CD4-positive, alpha-beta memory T cell (primary cell): ENCODE results near the gene DNAJC4. TPM values are rescaled to one million over a fixed set of nuclear protein-coding genes. Genes with fewer than 3 reads are reported as not detected.
A peak's percentile ranks its signal among the peaks of the same experiment; 100 is the strongest.

Source experiments
- CTCF ChIA-PET: fragments of 350-600 bp; sonication (Branson Sonifier 250); formaldehyde crosslinking; loops from one replicate; lab custom pipeline; 2021; ENCODE audit warnings: inconsistent platforms; ENCODE audit not compliant: partially characterized antibody; lab: Charles Lee
- POLR2A ChIA-PET: fragments of 350-600 bp; sonication (Branson Sonifier 250); formaldehyde crosslinking; loops from one replicate; lab custom pipeline; 2021; ENCODE audit not compliant: partially characterized antibody; lab: Charles Lee
- DNase-seq, 5 donors: peaks; one replicate each; pipeline versions ENCODE4 v3.0.0 to v3.0.0-alpha.2; 2020 to 2022; ENCODE audit warnings: mixed read lengths in 1 of 5
- H3K27ac ChIP-seq: one replicate; pipeline ENCODE4 v1.7.0; 2013; ENCODE audit warnings: low read depth, low read length
- H3K27me3 ChIP-seq: 2 replicates; pipeline ENCODE4 v1.7.0; 2013; ENCODE audit warnings: mild to moderate bottlenecking, low read length, moderate library complexity; ENCODE audit not compliant: insufficient read depth
- H3K36me3 ChIP-seq: 2 replicates; pipeline ENCODE4 v1.7.0; 2013; ENCODE audit warnings: mild to moderate bottlenecking, low read length, moderate library complexity; ENCODE audit not compliant: insufficient read depth
- H3K4me1 ChIP-seq: 2 replicates; pipeline ENCODE4 v1.7.0; 2013; ENCODE audit warnings: mild to moderate bottlenecking, low read length, moderate library complexity; ENCODE audit not compliant: insufficient read depth
- H3K4me3 ChIP-seq, 2 donors: one replicate each; pipeline ENCODE4 v1.7.0; 2013; ENCODE audit warnings: low read length in 2 of 2, mild to moderate bottlenecking in 1 of 2
- H3K9me3 ChIP-seq, 2 donors: one replicate each; pipeline ENCODE4 v1.7.0; 2013; ENCODE audit warnings: low read length in 2 of 2, control low read depth in 1 of 2; ENCODE audit not compliant: control insufficient read depth in 1 of 2
- H3K27ac Mint-ChIP-seq, 7 donors: one replicate each; pipeline ENCODE4 v1.8.0; 2020 to 2021; ENCODE audit warnings: mixed read lengths in 7 of 7, mild to moderate bottlenecking in 6 of 7, inconsistent platforms in 3 of 7, moderate library complexity in 3 of 7
- H3K27me3 Mint-ChIP-seq, 2 donors: one replicate each; pipeline ENCODE4 v1.8.0; 2020 to 2021; ENCODE audit warnings: mixed read lengths in 2 of 2
- H3K36me3 Mint-ChIP-seq, 2 donors: one replicate each; pipeline ENCODE4 v1.8.0; 2020 to 2021; ENCODE audit warnings: mixed read lengths in 2 of 2, inconsistent platforms in 1 of 2, mild to moderate bottlenecking in 1 of 2
- H3K4me1 Mint-ChIP-seq, 4 donors: one replicate each; pipeline ENCODE4 v1.8.0; 2020 to 2021; ENCODE audit warnings: mixed read lengths in 4 of 4, mild to moderate bottlenecking in 1 of 4
- H3K4me3 Mint-ChIP-seq, 8 donors: one replicate each; pipeline ENCODE4 v1.8.0; 2020 to 2021; ENCODE audit warnings: mixed read lengths in 8 of 8, mild to moderate bottlenecking in 7 of 8, moderate library complexity in 6 of 8, inconsistent platforms in 3 of 8
- H3K9me3 Mint-ChIP-seq, 8 donors: one replicate each; pipeline ENCODE4 v1.8.0; 2020 to 2021; ENCODE audit warnings: mixed read lengths in 8 of 8, mild to moderate bottlenecking in 5 of 8, inconsistent platforms in 3 of 8, moderate library complexity in 1 of 8
- intact Hi-C: fragments of 100-400 bp; cut with micrococcal nuclease; formaldehyde crosslinking; loops from one replicate; pipeline ENCODE4 v1.15.1; 2023
- polyA plus RNA-seq, 2 donors: library from polyadenylated mRNA; unstranded; fragments of 300-500 nt; fragmentation: Illumina TruSeq; gene quantifications; one replicate each; pipeline ENCODE4 v1.2.3, GENCODE V29; 2021
- total RNA-seq, 2 experiments: library from RNA; stranded (reverse); gene quantifications; one replicate each; pipeline ENCODE4 v1.2.3, GENCODE V29; 2021

DNAJC4 gene
- total and polyA plus RNA-seq, 4 experiments from 2014 or later: 15.6 to 64.5 (median 42.1) TPM

- peaks cover 0 to 2% (median 0%) of the 10 kb centered on the region in 8 donors for H3K9me3 Mint-ChIP-seq
- peak overlapping the region in 2 of 7 donors; percentile 68 to 79 for H3K27ac Mint-ChIP-seq
- H3K4me1 ChIP-seq: peaks cover 19% of the 10 kb centered on the region
- no peaks in the 10 kb centered on the region for H3K27me3 ChIP-seq
- no peaks in the 10 kb centered on the region for H3K27me3 Mint-ChIP-seq
- H3K36me3 ChIP-seq: peaks cover 26% of the 10 kb centered on the region
- ChIA-PET POLR2A (interaction anchor here (1.2 to 22.7 kb wide), 3 partner anchors 22 to 60 kb away, joined by 3 to 937 read pairs (median 5); partner anchors contain the start of genes DNAJC4, FKBP2, NUDT22 and PLCB3), CTCF (interaction anchor here (9.7 kb wide), 1 partner anchor 12 kb away, joined by 207 read pairs; the partner anchor contains the start of genes DNAJC4, NUDT22 and TRPT1)
- intact Hi-C loops: no loop called here
- no peak for DNase-seq
- H3K27ac ChIP-seq: no peak overlapping the region
- peak overlapping the region in 2 of 8 donors; percentile 21 to 35 for H3K4me3 Mint-ChIP-seq
- peaks cover 17 to 61% of the 10 kb centered on the region in 2 donors for H3K36me3 Mint-ChIP-seq
- H3K9me3 ChIP-seq: no peaks in the 10 kb centered on the region
- no peak overlapping the region for H3K4me3 ChIP-seq
- peaks cover 16 to 48% (median 32%) of the 10 kb centered on the region in 4 donors for H3K4me1 Mint-ChIP-seq
These were observed 19.0 kb upstream of the DNAJC4 start for GRCh38 chr11:64211181-64211872.

DNA sequence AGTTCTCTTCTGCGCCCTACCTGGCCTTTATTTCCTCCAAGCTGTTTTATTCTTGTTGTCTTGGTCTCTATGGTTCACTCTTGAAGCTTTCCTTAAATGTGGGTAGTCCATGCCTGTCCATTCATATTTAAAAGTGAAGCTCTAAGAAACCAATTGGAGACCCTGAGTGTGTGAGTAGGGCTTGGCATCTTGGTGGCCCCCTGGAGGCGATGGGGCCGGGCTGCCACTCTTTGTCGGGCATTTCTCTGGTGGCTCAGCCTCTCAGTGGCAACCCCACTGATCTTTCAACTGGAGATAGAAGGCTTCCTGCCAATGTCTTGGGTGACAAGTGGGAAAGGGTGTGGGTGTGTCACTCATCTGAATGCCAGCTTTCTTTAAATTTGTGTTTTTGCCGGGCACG, 13.5 kb upstream of the DNAJC4 start:
- Mint-ChIP-seq H3K4me1 (peaks cover 11 to 12% (median 11%) of the 10 kb centered on the region in 4 donors), H3K4me3 (no peak overlapping the region), H3K27me3 (no peaks in the 10 kb centered on the region), H3K9me3 (no peaks in the 10 kb centered on the region), H3K36me3 (peaks cover 18 to 42% of the 10 kb centered on the region in 2 donors), H3K27ac (peak overlapping the region in 2 of 7 donors; percentile 8 to 38)
- Histone ChIP-seq H3K9me3 (no peaks in the 10 kb centered on the region), H3K27me3 (no peaks in the 10 kb centered on the region), H3K4me3 (no peak overlapping the region), H3K27ac (no peak overlapping the region), H3K4me1 (no peaks in the 10 kb centered on the region), H3K36me3 (peaks cover 43% of the 10 kb centered on the region)
- ChIA-PET POLR2A (interaction anchor here (0.7 to 38.9 kb wide), 4 partner anchors 7 to 68 kb away, joined by 4 to 937 read pairs (median 472); partner anchors contain the start of genes BAD, DNAJC4, FERMT3 and FKBP2), CTCF (interaction anchor here (0.6 to 18.8 kb wide), 3 partner anchors 10 to 268 kb away, joined by 3 to 207 read pairs (median 3); partner anchors contain the start of gene FERMT3)
- no peak for DNase-seq
- intact Hi-C loops: no loop called here

- Histone ChIP-seq H3K27ac (peak overlapping the region; percentile 19), H3K9me3 (no peaks in the 10 kb centered on the region), H3K27me3 (no peaks in the 10 kb centered on the region), H3K4me1 (no peaks in the 10 kb centered on the region), H3K36me3 (peaks cover 45% of the 10 kb centered on the region), H3K4me3 (no peak overlapping the region)
- intact Hi-C loops: no loop called here
- Mint-ChIP-seq H3K4me3 (no peak overlapping the region), H3K27ac (peak overlapping the region in 4 of 7 donors; percentile 59 to 75 (median 67)), H3K9me3 (no peaks in the 10 kb centered on the region), H3K36me3 (peaks cover 10 to 40% of the 10 kb centered on the region in 2 donors), H3K27me3 (no peaks in the 10 kb centered on the region), H3K4me1 (peaks cover 2 to 7% (median 5%) of the 10 kb centered on the region in 4 donors)
- no peak for DNase-seq
- POLR2A ChIA-PET: interaction anchor here (1.1 to 38.9 kb wide), 4 partner anchors 9 to 52 kb away, joined by 3 to 937 read pairs (median 470); partner anchors contain the start of genes DNAJC4, FERMT3, FKBP2 and NUDT22
- CTCF ChIA-PET: interaction anchor here (18.8 kb wide), 1 partner anchor 12 kb away, joined by 207 read pairs; the partner anchor contains the start of gene FERMT3
These were observed 11.6 kb upstream of the DNAJC4 start for GRCh38 chr11:64218628-64219353.

DNA sequence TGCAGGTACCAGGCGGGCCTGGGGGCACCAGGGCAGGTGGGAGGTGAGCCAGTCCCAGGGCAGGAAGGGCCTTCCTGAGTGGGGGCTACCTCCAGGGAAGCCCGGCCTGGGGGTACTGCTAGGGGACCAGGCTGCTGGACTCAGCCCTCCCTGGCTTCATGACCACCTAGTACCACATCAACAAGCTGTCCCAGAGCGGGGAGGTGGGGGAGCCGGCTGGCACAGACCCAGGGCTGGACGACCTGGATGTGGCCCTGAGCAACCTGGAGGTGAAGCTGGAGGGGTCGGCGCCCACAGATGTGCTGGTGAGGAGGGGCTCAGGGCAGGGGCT, 11.0 kb upstream of the DNAJC4 start:
- intact Hi-C loops: no loop called here
- Histone ChIP-seq H3K27me3 (no peaks in the 10 kb centered on the region), H3K4me3 (no peak overlapping the region), H3K36me3 (peaks cover 42% of the 10 kb centered on the region), H3K27ac (peak overlapping the region; percentile 19), H3K9me3 (no peaks in the 10 kb centered on the region), H3K4me1 (no peaks in the 10 kb centered on the region)
- Mint-ChIP-seq H3K27me3 (no peaks in the 10 kb centered on the region), H3K27ac (peak overlapping the region in 1 of 7 donors; percentile 29), H3K4me3 (no peak overlapping the region), H3K9me3 (no peaks in the 10 kb centered on the region), H3K36me3 (peaks cover 10 to 38% of the 10 kb centered on the region in 2 donors), H3K4me1 (peaks cover 3 to 6% (median 4%) of the 10 kb centered on the region in 4 donors)
- DNase-seq: no peak
- ChIA-PET POLR2A (interaction anchor here (1.1 to 38.9 kb wide), 4 partner anchors 10 to 51 kb away, joined by 3 to 937 read pairs (median 470); partner anchors contain the start of genes DNAJC4, FERMT3, FKBP2 and NUDT22), CTCF (interaction anchor here (1.0 to 18.8 kb wide), 2 partner anchors 13 to 82 kb away, joined by 3 to 207 read pairs; partner anchors contain the start of gene FERMT3)

DNA sequence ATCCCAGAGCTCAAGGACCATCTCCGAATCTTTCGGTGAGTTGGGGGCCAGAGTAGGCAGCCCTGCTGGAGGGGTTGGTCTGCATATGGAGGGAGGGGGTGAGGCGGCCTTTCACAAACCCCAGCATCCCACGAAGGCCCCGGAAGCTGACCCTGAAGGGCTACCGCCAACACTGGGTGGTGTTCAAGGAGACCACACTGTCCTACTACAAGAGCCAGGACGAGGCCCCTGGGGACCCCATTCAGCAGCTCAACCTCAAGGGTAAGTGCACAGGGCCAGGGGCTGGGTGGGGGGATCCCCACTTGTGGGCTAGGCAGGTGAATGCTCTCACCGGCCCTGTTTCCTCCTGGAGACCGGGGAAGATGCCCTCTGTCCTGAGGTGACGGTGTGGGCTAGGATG, 10.6 kb upstream of the DNAJC4 start:
- Mint-ChIP-seq H3K4me3 (no peak overlapping the region), H3K9me3 (no peaks in the 10 kb centered on the region), H3K4me1 (peaks cover 4 to 7% (median 5%) of the 10 kb centered on the region in 4 donors), H3K36me3 (peaks cover 10 to 35% of the 10 kb centered on the region in 2 donors), H3K27me3 (no peaks in the 10 kb centered on the region), H3K27ac (no peak overlapping the region)
- Histone ChIP-seq H3K27me3 (no peaks in the 10 kb centered on the region), H3K27ac (peak overlapping the region; percentile 19), H3K4me3 (no peak overlapping the region), H3K4me1 (peaks cover 1% of the 10 kb centered on the region), H3K9me3 (no peaks in the 10 kb centered on the region), H3K36me3 (peaks cover 42% of the 10 kb centered on the region)
- ChIA-PET CTCF (interaction anchor here (1.0 to 18.8 kb wide), 2 partner anchors 13 to 82 kb away, joined by 3 to 207 read pairs; partner anchors contain the start of gene FERMT3), POLR2A (interaction anchor here (1.1 to 38.9 kb wide), 4 partner anchors 10 to 51 kb away, joined by 3 to 937 read pairs (median 470); partner anchors contain the start of genes DNAJC4, FERMT3, FKBP2 and NUDT22)
- intact Hi-C loops: no loop called here
- no peak for DNase-seq

DNA sequence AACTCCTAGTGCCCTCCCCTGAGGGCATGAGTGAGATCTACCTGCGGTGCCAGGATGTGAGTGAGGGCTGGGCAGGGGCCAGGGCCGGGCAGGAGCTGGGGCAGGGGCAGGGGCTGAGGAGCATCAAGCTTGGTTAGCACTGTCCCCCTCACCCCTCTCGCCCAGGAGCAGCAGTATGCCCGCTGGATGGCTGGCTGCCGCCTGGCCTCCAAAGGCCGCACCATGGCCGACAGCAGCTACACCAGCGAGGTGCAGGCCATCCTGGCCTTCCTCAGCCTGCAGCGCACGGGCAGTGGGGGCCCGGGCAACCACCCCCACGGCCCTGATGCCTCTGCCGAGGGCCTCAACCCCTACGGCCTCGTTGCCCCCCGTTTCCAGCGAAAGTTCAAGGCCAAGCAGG, 10.1 kb upstream of the DNAJC4 start:
- intact Hi-C loops: no loop called here
- ChIA-PET CTCF (interaction anchor here (1.0 to 18.8 kb wide), 2 partner anchors 14 to 81 kb away, joined by 3 to 207 read pairs; partner anchors contain the start of gene FERMT3), POLR2A (interaction anchor here (22.7 to 38.9 kb wide), 2 partner anchors 11 to 13 kb away, joined by 937 read pairs; partner anchors contain the start of genes DNAJC4, FERMT3, FKBP2 and NUDT22)
- Mint-ChIP-seq H3K27me3 (no peaks in the 10 kb centered on the region), H3K9me3 (no peaks in the 10 kb centered on the region), H3K4me3 (no peak overlapping the region), H3K27ac (peak overlapping the region in 1 of 7 donors; percentile 55), H3K36me3 (peaks cover 5 to 30% of the 10 kb centered on the region in 2 donors), H3K4me1 (peaks cover 4 to 13% (median 5%) of the 10 kb centered on the region in 4 donors)
- H3K4me3 ChIP-seq: no peak overlapping the region
- H3K4me1 ChIP-seq: peaks cover 6% of the 10 kb centered on the region
- no peaks in the 10 kb centered on the region for H3K9me3 ChIP-seq
- peaks cover 42% of the 10 kb centered on the region for H3K36me3 ChIP-seq
- no peak for DNase-seq
- no peaks in the 10 kb centered on the region for H3K27me3 ChIP-seq
- H3K27ac ChIP-seq: no peak overlapping the region
